ENCODE results near the gene TST.

TST gene

DNA sequence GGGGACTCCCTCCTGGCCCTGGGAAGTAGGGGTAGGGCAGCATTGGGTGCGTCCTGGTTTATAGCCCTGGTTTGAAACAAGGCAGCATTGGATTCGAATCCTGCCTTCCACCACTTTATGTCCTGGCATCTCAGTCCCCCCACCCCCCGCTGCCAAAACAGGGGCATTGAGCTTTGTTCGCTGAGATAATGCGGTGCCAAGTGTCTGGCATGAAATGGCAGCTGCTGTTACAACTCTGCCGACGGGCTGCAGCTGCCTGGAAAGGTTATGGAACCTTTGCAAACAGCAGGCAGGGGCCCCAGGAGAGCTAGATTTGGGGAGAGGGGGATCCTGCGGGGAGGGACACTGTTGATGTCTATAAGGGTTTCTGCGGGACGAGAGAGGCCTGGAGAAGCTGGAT, 1.9 kb downstream of the TST start:
- no peak for DNase-seq (ENCODE audit: low spot score)
- TF ChIP-seq, protein P1, sequence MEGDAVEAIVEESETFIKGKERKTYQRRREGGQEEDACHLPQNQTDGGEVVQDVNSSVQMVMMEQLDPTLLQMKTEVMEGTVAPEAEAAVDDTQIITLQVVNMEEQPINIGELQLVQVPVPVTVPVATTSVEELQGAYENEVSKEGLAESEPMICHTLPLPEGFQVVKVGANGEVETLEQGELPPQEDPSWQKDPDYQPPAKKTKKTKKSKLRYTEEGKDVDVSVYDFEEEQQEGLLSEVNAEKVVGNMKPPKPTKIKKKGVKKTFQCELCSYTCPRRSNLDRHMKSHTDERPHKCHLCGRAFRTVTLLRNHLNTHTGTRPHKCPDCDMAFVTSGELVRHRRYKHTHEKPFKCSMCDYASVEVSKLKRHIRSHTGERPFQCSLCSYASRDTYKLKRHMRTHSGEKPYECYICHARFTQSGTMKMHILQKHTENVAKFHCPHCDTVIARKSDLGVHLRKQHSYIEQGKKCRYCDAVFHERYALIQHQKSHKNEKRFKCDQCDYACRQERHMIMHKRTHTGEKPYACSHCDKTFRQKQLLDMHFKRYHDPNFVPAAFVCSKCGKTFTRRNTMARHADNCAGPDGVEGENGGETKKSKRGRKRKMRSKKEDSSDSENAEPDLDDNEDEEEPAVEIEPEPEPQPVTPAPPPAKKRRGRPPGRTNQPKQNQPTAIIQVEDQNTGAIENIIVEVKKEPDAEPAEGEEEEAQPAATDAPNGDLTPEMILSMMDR (IDR thresholded peaks at IDR 0.05; ENCODE audit: extremely low read depth, missing control alignments) = no peak

DNA sequence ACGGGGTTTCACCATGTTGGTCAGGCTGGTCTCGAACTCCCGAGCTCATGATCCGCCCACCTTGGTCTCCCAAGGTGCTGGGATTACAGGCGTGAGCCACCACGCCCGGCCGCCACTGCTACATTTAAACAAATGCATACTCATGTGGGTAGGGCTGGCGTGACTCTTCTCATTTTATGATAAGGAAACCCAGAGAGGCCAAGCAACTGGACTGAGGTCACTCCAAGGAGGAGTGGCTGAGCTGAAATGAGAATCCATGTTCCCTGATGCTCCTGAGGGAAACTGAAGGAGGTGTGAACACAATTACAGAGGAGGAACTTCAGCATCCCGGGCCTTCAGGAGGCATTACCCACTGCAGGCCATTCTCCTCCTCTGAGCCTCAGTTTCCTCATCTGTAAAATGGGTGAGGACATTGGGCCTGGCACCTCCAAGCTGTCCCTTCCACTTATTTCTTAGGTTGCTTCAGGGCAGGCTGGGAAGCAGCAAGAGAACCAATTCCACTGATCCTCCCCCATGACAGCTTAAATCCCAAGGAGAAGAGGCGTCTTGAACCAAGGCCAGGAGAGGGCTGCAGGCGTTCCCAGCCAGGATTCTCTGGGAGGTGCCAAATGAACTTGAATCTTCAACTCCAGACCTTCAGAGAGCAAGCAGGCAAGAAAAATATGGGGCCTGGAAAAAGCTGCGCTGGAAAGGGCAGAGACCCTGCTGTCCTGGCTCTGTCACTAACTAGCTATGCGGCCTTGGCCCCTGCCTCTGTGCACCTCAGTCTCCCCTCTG, 2.9 kb downstream of the TST start:
- TF ChIP-seq, protein P1 (IDR thresholded peaks at IDR 0.05; ENCODE audit: extremely low read depth, missing control alignments) = no peak
- no peak for DNase-seq (ENCODE audit: low spot score)

DNA sequence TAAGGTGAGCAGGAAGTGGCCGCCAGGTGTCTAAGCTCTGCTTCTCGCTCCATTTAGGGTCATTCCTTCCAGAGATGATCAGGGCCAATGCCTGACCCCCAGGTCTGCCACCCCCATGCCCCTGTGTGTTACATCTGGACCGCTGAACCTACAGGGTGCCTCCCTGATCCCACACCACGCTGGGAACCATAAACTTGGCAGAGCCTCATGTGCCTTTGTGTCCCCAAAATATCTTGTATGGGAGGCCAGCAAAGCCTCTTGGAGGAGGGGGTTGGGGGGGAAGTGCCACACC, 3.7 kb downstream of the TST start:
- TF ChIP-seq, protein P1 (IDR thresholded peaks at IDR 0.05; ENCODE audit: extremely low read depth, missing control alignments) = no peak
- no peak for DNase-seq (ENCODE audit: low spot score)

DNA sequence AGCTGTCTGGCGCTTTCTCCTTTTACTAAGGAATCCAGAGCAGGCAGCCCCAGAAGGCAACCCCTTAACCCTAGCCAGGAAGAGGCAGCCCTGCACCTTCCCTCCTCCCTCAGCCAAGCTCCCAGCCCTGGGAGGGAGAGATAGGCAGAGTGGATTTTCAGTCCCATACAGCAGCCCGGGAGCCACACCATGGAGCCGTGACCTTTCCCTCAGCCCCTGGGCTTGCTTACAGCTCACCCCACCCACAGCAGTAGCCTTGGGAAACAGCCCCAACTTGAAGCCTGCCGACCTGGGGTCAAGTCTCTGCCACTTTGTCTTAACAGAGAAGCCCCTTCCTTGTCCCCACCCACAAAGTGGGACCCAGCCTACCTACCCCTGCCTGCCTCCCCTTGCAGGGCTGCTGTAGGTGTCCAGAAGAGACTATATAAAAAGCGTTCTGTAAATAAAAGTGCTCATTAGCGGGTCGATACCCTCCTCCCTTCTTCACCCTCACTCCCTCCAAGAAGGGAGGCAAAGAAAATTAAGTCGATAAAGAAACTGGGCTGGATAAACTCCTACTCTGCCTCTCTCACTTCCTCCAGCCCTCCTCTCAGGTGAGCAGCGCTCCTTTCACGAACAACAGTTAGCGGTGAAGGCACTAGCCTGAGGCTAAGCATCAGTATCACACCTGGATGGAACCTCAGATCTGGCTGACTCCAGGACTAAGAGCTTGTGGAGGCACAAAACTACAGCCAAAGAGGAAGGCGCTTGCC, 4.2 kb downstream of the TST start:
- TF ChIP-seq, protein P1 (IDR thresholded peaks at IDR 0.05; ENCODE audit: extremely low read depth, missing control alignments) = no peak
- no peak for DNase-seq (ENCODE audit: low spot score)

DNA sequence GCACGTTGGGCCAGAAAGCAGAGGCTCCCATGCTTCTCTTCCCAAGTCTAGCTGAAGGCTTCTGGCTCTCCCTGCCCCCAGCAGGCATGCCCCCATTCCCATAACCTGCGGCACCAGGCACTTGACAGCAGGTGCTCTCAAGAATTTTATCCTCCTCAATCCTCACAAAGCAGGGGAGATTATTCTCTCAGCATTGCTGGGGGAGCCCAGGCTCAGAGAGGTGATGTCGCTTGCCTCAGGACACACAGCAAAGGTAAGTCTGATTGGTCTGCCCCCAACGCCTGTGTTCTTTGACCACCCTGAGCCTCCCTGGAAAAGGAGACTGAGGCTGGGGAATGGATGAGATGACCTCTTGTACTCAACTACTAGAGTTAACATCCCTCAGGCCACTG, 4.8 kb downstream of the TST start:
- TF ChIP-seq, protein P1 (IDR thresholded peaks at IDR 0.05; ENCODE audit: extremely low read depth, missing control alignments) = no peak
- DNase-seq (ENCODE audit: low spot score) = no peak

DNA sequence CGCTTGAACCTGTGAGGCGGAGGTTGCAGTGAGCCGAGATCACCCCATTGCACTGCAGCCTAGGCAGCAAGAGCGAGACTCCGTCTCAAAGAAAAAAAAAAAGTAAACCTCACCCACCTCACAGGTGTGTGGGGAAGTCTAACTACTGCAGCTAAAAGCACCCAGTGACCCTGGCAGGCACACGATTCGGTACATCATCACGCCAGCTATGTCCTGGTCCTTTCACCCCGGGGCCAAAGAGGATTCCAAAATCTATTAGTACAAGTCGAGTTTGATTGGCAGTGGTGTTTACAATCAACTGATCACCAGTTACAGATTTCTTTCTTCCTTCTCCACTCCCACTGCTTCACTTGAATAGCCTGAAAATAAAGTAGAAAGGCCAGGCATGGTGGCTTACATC, 6.3 kb downstream of the TST start:
- no peak for DNase-seq (ENCODE audit: low spot score)
- TF ChIP-seq, protein P1 (IDR thresholded peaks at IDR 0.05; ENCODE audit: extremely low read depth, missing control alignments) = no peak

DNA sequence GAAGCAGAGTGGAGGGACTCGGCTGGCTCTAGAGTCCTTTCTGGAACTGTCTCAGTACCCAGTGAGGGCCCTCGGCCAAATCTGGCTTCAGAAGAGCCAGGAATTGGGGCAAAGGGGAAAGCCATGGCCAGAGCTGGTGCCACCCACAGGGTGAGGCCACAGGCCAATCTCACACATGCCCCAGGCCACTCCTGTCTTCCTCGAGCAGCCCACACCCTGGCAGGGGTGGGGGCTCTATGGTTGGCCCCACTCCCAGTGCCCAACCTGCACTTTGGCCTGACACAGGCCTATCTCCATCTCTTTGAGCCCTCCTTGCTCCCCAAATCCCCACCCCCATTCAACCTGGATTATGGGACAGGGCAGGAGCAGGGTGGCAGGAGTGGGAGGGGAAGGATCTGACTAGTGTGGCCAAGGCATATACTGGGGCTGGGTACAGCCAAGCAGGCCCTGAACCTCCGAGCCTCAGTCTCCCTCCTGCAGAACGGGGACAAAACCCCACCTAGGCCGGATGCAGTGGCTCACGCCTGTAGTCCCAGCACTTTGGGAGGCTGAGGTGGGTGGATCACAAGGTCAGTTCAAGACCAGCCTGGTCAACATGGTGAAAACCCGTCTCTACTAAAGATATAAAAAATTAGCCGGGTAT, 6.9 kb downstream of the TST start:
- TF ChIP-seq, protein P1 (IDR thresholded peaks at IDR 0.05; ENCODE audit: extremely low read depth, missing control alignments) = no peak
- DNase-seq (ENCODE audit: low spot score) = no peak

Measured in GM20000 (cell line).